Measurements from ENCODE around the gene SKAP2.

SKAP2 gene

GRCh38 chr7:26658389-26659084 lies 205.9 kb downstream of the SKAP2 start:
- DNase-seq = peak; percentile 67

DNA sequence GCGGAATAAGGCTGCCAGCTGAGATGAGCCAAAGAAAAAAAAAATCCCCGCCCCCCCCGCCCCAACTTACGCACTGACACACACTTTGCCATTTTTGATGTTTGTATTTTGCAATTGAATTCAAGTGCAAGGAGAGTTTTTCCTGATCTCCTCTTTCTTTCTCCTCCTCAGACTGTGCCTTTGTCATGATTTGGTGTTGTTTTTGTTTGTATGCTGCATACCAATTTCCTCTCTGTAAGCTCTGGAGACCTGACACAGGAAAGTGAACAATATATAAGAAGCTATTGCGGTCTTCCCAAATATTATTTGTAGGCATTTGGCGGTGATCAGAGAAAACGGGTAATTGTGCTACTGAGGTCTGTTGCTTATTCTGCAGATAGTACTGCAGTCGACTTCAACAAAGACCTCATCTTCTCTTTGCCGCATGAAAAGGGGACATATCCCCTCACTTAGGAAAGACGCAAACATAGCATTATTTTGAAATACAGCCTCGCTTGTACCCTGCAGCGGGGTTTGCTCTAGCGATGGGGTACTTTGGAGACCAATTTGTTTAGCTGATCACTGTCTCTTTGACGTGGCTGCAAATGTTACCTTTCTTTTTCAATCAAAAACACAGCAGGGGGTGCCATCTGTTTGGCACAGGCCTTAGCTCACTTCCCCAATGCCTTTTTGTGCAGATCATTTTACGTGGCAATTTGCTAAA lies 206.6 kb downstream of the SKAP2 start:
- DNase-seq = peak; percentile 67

GRCh38 chr7:26657206-26657641 lies 207.2 kb downstream of the SKAP2 start:
- peak; percentile 17 for DNase-seq

DNA sequence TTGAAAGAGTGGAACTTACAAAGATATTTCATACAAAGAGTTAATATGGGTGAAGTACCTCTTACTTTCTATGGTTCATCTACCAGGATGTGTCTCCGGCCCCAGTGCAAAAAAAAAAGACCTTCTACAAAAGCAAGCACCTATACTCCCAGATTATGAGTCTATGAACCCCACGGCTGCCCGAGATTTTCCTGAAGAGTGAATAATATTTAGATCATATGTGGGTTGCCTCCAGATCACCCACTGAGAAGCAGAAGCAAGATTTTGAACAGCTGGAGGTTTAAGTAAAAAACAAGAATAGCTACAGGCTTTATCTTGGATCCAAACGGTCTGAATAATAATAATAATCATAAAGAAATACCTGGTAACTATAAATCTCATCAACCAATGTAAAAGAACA lies 207.7 kb downstream of the SKAP2 start:
- no peak for DNase-seq

DNA sequence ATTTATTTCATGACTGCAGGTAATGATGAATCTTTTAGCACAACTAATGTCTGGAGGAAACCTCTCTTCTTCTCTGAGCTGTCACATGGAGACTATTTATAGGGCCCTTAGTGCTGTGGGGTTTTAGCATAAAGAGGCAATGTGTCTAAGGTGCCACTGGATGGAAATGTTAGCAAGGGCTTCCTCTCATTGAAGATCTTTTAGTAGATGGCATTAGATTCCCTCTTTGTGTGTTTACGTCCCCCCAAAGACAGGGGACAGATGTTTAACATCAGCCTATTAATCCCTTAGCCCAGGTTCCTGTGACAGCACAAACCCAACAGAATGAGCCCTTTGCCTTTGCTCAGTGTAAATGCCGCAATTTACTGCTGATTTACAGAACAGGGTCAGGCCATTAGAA lies 208.6 kb downstream of the SKAP2 start:
- no peak for DNase-seq

DNA sequence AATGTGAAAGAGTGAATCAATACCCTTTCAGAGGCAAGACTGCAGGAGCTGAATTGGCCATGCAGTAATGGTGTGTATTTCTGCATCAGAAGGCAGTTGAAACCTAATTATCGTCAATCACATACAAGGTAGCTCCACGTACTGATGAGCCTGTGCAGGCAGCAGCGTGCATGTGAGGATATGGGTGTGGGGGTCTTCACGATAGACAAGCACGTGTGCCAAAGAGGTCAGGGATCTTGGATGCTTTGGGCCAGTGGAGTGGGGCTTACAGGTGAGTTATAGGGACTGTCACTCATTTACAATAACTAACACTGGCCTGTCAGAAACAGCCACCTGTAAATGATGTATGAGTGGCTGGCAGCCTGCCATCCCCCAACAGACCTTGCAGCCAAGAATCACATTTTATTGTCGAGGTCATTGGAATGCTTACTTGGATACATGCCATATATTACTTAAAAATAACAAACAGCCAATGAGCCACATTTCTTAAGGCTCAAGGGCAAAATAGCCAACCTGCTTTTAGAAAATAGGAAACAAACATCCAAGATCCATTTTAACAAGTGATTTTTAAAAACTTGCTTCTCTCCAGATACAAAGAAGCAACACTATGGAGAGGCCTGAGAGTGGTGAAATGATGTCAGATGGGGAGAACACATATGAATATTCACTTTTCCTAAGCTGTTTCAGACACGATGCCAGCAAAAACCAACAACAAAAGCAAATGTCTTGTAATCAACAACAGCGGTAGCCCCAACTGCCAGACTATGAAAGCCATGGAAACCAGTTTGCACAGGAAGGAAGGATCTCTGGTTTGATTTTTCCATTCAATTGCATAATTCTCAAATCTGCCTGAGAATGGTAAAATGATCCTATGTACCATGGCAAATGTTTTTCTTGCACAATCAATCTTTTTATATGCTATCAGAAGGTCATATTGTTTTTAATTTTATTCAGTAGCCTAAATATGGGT lies 210.7 kb downstream of the SKAP2 start:
- DNase-seq = peak; percentile 84

DNA sequence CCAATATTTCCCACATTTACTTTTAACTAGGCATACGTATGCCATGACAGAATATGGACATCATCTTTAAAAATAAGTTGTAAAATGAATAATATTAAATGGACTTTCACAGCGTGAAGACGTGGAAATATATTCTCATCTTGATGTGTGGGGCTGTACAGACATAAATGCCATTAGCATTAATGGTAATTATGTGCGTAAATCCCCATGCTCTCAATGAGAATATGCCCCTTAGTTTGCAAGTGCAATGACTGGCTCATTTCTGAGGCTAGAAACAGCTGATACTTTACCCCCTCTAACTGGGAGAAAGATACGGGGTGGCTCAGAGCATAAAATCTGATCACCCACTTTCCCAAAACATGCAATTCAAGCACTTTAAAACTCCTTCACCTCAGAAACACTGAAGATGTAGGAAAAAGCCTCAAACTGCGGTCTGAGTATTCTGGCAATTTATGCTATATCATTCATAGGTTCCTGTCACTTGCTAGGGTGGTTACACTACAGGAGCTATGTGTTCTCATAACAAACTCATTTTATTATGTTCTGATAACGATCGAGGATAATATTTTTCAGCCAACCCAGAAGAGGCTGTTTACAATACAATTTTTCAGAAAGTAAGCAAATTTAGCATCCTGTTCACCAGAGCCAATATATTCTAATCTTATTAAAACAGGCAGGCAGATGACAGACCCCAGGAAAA lies 211.8 kb downstream of the SKAP2 start:
- DNase-seq = peak; percentile 31

DNA sequence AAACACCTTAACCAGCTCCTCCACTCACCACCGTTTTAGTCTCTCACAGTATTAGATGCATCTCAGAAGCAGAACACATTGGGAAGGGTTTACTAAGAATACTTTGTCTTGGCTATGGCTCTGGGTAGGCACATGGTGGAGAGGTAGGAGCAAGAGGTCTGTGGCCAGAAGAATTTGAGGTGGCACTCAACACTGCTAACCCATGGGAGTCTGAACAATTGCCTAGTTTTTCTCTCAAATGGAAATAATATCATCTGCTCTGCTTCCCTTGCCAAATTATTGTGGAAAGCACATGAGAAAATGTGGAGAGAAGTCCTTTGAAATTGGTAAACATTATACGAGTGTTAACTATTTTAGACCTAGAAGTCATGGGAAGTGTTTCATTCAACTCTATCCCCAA lies 214.3 kb downstream of the SKAP2 start:
- DNase-seq = no peak

GRCh38 chr7:26649388-26649787 lies 215.0 kb downstream of the SKAP2 start:
- no peak for DNase-seq

- DNase-seq = no peak
Observed at GRCh38 chr7:26648554-26648953, 215.8 kb downstream of the SKAP2 start.

- no peak for DNase-seq
Observed at GRCh38 chr7:26646336-26647048, 217.9 kb downstream of the SKAP2 start.

- DNase-seq = no peak
Observed at GRCh38 chr7:26645121-26645520, 219.3 kb downstream of the SKAP2 start.

DNA sequence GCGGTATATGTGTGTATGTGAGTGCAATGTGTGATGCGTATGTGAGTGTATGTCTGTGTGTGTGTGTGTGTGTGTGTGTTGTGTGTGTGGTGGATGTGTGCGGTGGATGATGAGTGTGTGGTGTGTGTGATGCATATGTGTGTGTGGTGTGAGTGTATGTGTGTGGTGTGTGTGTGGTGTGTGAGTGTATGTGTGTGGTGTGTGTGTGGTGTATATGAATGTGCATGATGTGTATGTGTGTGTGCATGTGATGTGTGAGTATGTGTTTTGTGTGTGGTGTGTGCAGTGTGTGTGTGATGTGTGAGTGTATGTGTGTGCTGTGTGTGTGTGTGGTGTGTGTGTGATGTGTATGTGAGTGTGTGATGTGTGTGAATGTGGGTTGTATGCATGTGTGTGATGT lies 222.0 kb downstream of the SKAP2 start:
- DNase-seq = no peak

DNA sequence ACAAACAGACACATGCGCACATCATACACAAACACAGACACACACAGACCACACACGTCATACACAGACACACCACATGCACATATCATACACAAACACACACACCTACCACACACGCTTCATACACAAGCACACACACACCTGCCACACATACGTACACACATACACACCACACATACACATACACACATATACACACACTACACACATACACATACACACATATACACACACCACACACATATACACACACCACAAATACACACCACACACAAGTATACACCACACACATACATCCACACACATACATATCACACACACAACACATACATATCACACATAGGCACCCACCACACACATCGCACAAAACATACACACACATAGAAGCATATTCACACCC lies 224.7 kb downstream of the SKAP2 start:
- no peak for DNase-seq

GRCh38 chr7:26639111-26639510 lies 225.3 kb downstream of the SKAP2 start:
- DNase-seq = no peak

GRCh38 chr7:26638140-26638539 lies 226.2 kb downstream of the SKAP2 start:
- no peak for DNase-seq

DNA sequence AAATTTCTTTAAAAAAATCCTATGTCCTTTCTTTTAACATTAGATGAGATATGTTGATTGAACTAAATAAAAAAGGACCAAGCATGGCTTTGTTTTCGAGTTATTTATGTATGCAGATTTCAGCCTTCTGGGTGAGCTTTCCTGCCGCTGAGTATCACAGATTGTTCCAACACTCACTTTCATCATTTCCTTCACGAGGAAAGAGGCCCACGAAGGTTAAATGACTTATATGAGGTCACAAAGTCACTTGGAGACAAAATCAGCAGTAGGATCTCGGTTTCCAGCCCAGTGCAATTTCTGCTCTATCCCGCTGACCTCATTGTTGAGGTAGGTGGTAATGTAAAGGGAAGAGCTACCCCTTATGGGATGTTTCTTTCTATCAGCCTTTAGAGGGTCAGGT lies 226.8 kb downstream of the SKAP2 start:
- DNase-seq = no peak

DNA sequence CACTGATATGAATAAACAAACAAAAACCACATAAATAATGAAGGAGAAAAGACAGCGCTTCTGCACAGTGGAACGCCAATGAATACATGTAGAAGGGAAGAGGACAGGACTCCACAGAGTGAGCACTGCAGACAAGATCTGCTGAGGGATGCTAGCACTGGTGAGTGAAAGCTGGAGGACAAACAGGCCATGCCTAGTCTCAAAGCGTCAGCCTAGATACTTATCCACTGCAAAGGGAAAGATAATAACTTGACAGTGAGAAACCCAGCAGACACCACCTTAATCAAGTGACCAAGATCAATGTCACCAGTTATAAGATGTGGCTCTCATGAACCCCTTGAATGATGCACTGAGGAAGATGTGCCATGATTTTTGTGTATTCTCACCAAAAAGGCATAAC lies 227.6 kb downstream of the SKAP2 start:
- no peak for DNase-seq

DNA sequence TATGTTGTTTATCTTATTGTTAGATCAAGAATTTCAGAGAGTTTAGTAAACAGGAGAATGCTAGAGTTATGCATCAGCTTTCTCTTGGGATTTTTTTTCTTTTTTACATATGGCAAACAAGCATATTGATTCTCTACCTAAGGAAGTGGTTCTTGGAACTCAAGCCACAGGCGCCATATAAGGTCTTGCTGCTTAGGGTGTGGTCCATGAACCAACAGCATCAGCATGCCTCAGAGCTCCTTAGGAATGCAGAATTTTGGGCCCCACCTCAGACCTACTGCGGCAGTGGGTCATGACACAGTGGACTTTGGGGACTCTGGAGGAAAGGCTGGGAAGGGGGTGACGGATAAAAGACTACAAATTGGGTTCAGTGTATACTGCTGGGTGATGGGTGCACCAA lies 230.8 kb downstream of the SKAP2 start:
- no peak for DNase-seq

DNA sequence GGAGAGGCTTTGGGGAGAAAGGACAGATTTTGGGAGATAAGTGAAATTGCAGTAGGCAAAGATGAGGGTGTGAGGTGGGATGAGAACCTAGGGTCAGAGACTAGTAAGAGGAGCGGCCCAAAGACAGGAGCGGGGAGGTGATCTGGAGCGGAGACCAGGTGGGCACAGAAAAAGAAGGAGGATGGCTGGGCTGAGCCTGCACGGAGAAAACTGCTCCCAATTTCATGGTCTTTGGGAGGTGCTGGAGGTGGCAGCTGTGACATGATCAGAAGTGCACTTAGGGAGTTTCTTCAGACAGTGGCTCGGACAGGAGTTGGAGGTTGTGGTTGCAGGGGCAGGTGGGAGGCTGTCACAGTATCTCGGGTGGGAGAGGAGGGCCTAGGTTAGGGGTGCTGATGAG lies 232.8 kb downstream of the SKAP2 start:
- no peak for DNase-seq

GRCh38 chr7:26630941-26631580 lies 233.3 kb downstream of the SKAP2 start:
- DNase-seq = no peak

- DNase-seq = no peak
Observed at GRCh38 chr7:26630361-26630760, 234.0 kb downstream of the SKAP2 start.
